ENCODE data around the gene B3GAT3. TPM values are rescaled to one million over a fixed set of nuclear protein-coding genes. Genes with fewer than 3 reads are reported as not detected.

Gene B3GAT3
- total RNA-seq, 4 donors from 2014 or later, result 29.9 to 54.1 (median 40.6) TPM

GRCh38 chr11:62614275-62614674 lies 7.5 kb downstream of the B3GAT3 start:
- Histone ChIP-seq H3K9me3 (no peaks in the 10 kb centered on the region), H3K4me1 (peaks cover 45% of the 10 kb centered on the region), H3K36me3 (peaks cover 36% of the 10 kb centered on the region), H3K27ac (peak overlapping the region; percentile 94), H3K27me3 (no peaks in the 10 kb centered on the region), H3K4me3 (no peak overlapping the region)
- no peak for TF ChIP-seq POLR2AphosphoS5 (IDR thresholded peaks at IDR 0.05)
- TF ChIP-seq POLR2A (IDR thresholded peaks at IDR 0.05), result no peak
- TF ChIP-seq CTCF (IDR thresholded peaks at IDR 0.05), result no peak
- no peak for TF ChIP-seq EP300 (IDR thresholded peaks at IDR 0.05)
- DNase-seq (ENCODE audit: low spot score in 2 of 2), result no peak
- WGBS, result 59% methylated on average over 8 of the region's 8 CpGs

GRCh38 chr11:62613291-62613778 lies 8.5 kb downstream of the B3GAT3 start:
- Histone ChIP-seq H3K36me3 (peaks cover 40% of the 10 kb centered on the region), H3K4me3 (peak overlapping the region; percentile 88)
- 0% methylated on average over 1 of the region's 15 CpGs for WGBS

GRCh38 chr11:62612366-62613290 lies 9.2 kb downstream of the B3GAT3 start, which contains the start of the genes EML3 and ROM1:
EML3 (minus strand) TSS chr11:62612775; CDS start chr11:62612457, 318 bp downstream.
ROM1 (plus strand) TSS chr11:62613257; CDS start chr11:62613282, 25 bp downstream.
- Histone ChIP-seq H3K27ac (peak within 1 kb of the TSS; percentile 94), H3K4me3 (peak within 1 kb of the TSS; percentile 88), H3K4me1 (peaks cover 39% of the 10 kb centered on the region), H3K36me3 (peaks cover 44% of the 10 kb centered on the region), H3K27me3 (no peaks in the 10 kb centered on the region), H3K9me3 (no peaks in the 10 kb centered on the region)
- TF ChIP-seq CTCF (IDR thresholded peaks at IDR 0.05) (peak; percentile 78 to 97), EP300 (IDR thresholded peaks at IDR 0.05) (no peak)
- 20% methylated on average over 1 of the region's 91 CpGs for WGBS
- DNase-seq (ENCODE audit: low spot score in 2 of 2), result peak; percentile 96

More at GRCh38 chr11:62613291-62613778, 8.5 kb downstream of the B3GAT3 start:
- peak in 1 of 2 donors; percentile 83 for DNase-seq (ENCODE audit: low spot score in 2 of 2)
- H3K27me3 ChIP-seq, result no peaks in the 10 kb centered on the region
- no peaks in the 10 kb centered on the region for H3K9me3 ChIP-seq
- H3K4me1 ChIP-seq, result peaks cover 39% of the 10 kb centered on the region
- TF ChIP-seq POLR2A (IDR thresholded peaks at IDR 0.05) (no peak), EP300 (IDR thresholded peaks at IDR 0.05) (no peak), POLR2AphosphoS5 (IDR thresholded peaks at IDR 0.05) (no peak)
- H3K27ac ChIP-seq, result peak overlapping the region; percentile 94

GRCh38 chr11:62611705-62612365 lies 10.0 kb downstream of the B3GAT3 start:
- no peaks in the 10 kb centered on the region for H3K9me3 ChIP-seq
- peak overlapping the region; percentile 94 for H3K27ac ChIP-seq
- H3K4me1 ChIP-seq, result peaks cover 39% of the 10 kb centered on the region
- peaks cover 42% of the 10 kb centered on the region for H3K36me3 ChIP-seq
- H3K4me3 ChIP-seq, result peak overlapping the region; percentile 88
- under 1% methylated on average over 25 of the region's 34 CpGs for WGBS
- H3K27me3 ChIP-seq, result no peaks in the 10 kb centered on the region
- no peak for TF ChIP-seq CTCF (IDR thresholded peaks at IDR 0.05)
- TF ChIP-seq POLR2A (IDR thresholded peaks at IDR 0.05), result no peak
- TF ChIP-seq EP300 (IDR thresholded peaks at IDR 0.05), result no peak
- no peak for TF ChIP-seq POLR2AphosphoS5 (IDR thresholded peaks at IDR 0.05)
- DNase-seq (ENCODE audit: low spot score in 2 of 2), result no peak

- no peaks in the 10 kb centered on the region for H3K27me3 ChIP-seq
- 70% methylated on average over 24 of the region's 28 CpGs for WGBS
- TF ChIP-seq POLR2A (IDR thresholded peaks at IDR 0.05) (no peak), EP300 (IDR thresholded peaks at IDR 0.05) (no peak), POLR2AphosphoS5 (IDR thresholded peaks at IDR 0.05) (no peak), CTCF (IDR thresholded peaks at IDR 0.05) (no peak)
- H3K36me3 ChIP-seq, result peaks cover 39% of the 10 kb centered on the region
- peak overlapping the region; percentile 88 for H3K4me3 ChIP-seq
- no peak for DNase-seq (ENCODE audit: low spot score in 2 of 2)
- H3K27ac ChIP-seq, result peak overlapping the region; percentile 94
- H3K9me3 ChIP-seq, result no peaks in the 10 kb centered on the region
- peaks cover 39% of the 10 kb centered on the region for H3K4me1 ChIP-seq
Measured at GRCh38 chr11:62610814-62611704, 10.7 kb downstream of the B3GAT3 start.

Measured in suprapubic skin (tissue), 4 donors.